WTC11 (cell line): ENCODE results near the gene HOXD10. TPM values are rescaled to one million over a fixed set of nuclear protein-coding genes. Genes with fewer than 3 reads are reported as not detected.

Experiments
- ATAC-seq: fragments of 200-7000 bp; cut with Tn5 transposase; 2 replicates; pipeline ENCODE4 v1.10.0; 2021; ENCODE audit warnings: mild to moderate bottlenecking, moderate library complexity
- CTCF ChIA-PET: fragments of 300-600 bp; sonication (Branson Sonifier 250); formaldehyde crosslinking; loops from one replicate; lab custom pipeline; 2021; ENCODE audit warnings: antibody characterized with exemption; lab: Charles Lee
- POLR2A ChIA-PET: fragments of 350-600 bp; sonication (Branson Sonifier 250); formaldehyde crosslinking; loops from one replicate; lab custom pipeline; 2021; ENCODE audit warnings: antibody characterized with exemption; lab: Charles Lee
- DNase-seq: peaks from one replicate; pipeline ENCODE4 v3.0.0; 2021; ENCODE audit warnings: low spot score
- H3K27ac Mint-ChIP-seq: 2 replicates; pipeline ENCODE4 v1.8.0; 2021; ENCODE audit warnings: mixed read lengths
- H3K27me3 Mint-ChIP-seq: 2 replicates; pipeline ENCODE4 v1.8.0; 2021; ENCODE audit warnings: low read depth, mild to moderate bottlenecking, moderate library complexity, mixed read lengths
- H3K36me3 Mint-ChIP-seq: 2 replicates; pipeline ENCODE4 v1.8.0; 2021; ENCODE audit warnings: mixed read lengths
- H3K4me1 Mint-ChIP-seq: 2 replicates; pipeline ENCODE4 v1.8.0; 2022; ENCODE audit warnings: mixed read lengths
- H3K4me3 Mint-ChIP-seq: 2 replicates; pipeline ENCODE4 v1.8.0; 2021; ENCODE audit warnings: mild to moderate bottlenecking, moderate library complexity, mixed read lengths
- H3K9me3 Mint-ChIP-seq: 2 replicates; pipeline ENCODE4 v1.8.0; 2021; ENCODE audit warnings: mixed read lengths
- FOXP1 ChIP-seq: sonication (generic); formaldehyde crosslinking; IDR thresholded peaks from 2 replicates; pipeline ENCODE4 v1.8.0; 2022; ENCODE audit warnings: missing genetic modification reagents, mild to moderate bottlenecking, moderate library complexity, borderline replicate concordance
- JAZF1 ChIP-seq: fragments of 250-450 bp; sonication (Bioruptor Pico); IDR thresholded peaks from 2 replicates; pipeline ENCODE4 v1.9.0; 2021; ENCODE audit warnings: moderate library complexity, mild to moderate bottlenecking, inconsistent platforms
- KAT7 ChIP-seq: sonication (generic); formaldehyde crosslinking; IDR thresholded peaks from 2 replicates; pipeline ENCODE4 v1.8.1; 2023; ENCODE audit warnings: missing genetic modification reagents, mild to moderate bottlenecking, borderline replicate concordance
- NFYB ChIP-seq: sonication (generic); formaldehyde crosslinking; conservative IDR thresholded peaks from 2 replicates; pipeline ENCODE4 v1.8.0; 2022; ENCODE audit warnings: low read depth, missing genetic modification reagents
- NR3C1 ChIP-seq: sonication (generic); formaldehyde crosslinking; conservative IDR thresholded peaks from 2 replicates; pipeline ENCODE4 v1.8.1; 2023; ENCODE audit warnings: low read depth, mild to moderate bottlenecking, missing genetic modification reagents
- RORB ChIP-seq: fragments of 250-450 bp; sonication (Bioruptor Pico); IDR thresholded peaks from 2 replicates; pipeline ENCODE4 v1.9.0; 2021; ENCODE audit warnings: mild to moderate bottlenecking
- TP53 ChIP-seq: sonication (generic); formaldehyde crosslinking; IDR thresholded peaks from 2 replicates; pipeline ENCODE4 v1.8.1; 2023; ENCODE audit warnings: mild to moderate bottlenecking, missing genetic modification reagents
- ZNF416 ChIP-seq: fragments of 250-450 bp; sonication (Bioruptor Pico); IDR thresholded peaks from 2 replicates; pipeline ENCODE4 v1.9.0; 2021; ENCODE audit warnings: mild to moderate bottlenecking, inconsistent platforms
- total RNA-seq: library from RNA; stranded (reverse); gene quantifications from 3 replicates; pipeline ENCODE4 v1.2.3, GENCODE V29; 2021
- TF ChIP-seq, protein P1 (sequence below): sonication (generic); formaldehyde crosslinking; IDR thresholded peaks from 2 replicates; pipeline ENCODE4 v1.8.0; 2022; ENCODE audit warnings: mild to moderate bottlenecking, missing genetic modification reagents
- TF ChIP-seq, protein P2 (sequence below): sonication (generic); formaldehyde crosslinking; IDR thresholded peaks from 2 replicates; pipeline ENCODE4 v1.8.0; 2022; ENCODE audit warnings: missing genetic modification reagents
- TF ChIP-seq, protein P3 (sequence below): sonication (generic); formaldehyde crosslinking; IDR thresholded peaks from 2 replicates; pipeline ENCODE4 v1.8.1; 2023; ENCODE audit warnings: mild to moderate bottlenecking, missing genetic modification reagents
- TF ChIP-seq, protein P4 (sequence below): sonication (generic); formaldehyde crosslinking; IDR thresholded peaks from 2 replicates; pipeline ENCODE4 v1.8.1; 2023; ENCODE audit warnings: mild to moderate bottlenecking, missing genetic modification reagents, moderate library complexity
- TF ChIP-seq, protein P5 (sequence below): sonication (generic); formaldehyde crosslinking; IDR thresholded peaks from 2 replicates; pipeline ENCODE4 v1.8.0; 2023; ENCODE audit warnings: missing genetic modification reagents, mild to moderate bottlenecking, borderline replicate concordance
- TF ChIP-seq, protein P6 (sequence below): fragments of 250-450 bp; sonication (Bioruptor Pico); conservative IDR thresholded peaks from 2 replicates; pipeline ENCODE4 v1.9.0; 2021; ENCODE audit warnings: mild to moderate bottlenecking
- TF ChIP-seq, protein P7 (sequence below): sonication (generic); formaldehyde crosslinking; conservative IDR thresholded peaks from 2 replicates; pipeline ENCODE4 v1.8.1; 2022; ENCODE audit warnings: mild to moderate bottlenecking, missing genetic modification reagents
- TF ChIP-seq, protein P8 (sequence below): sonication (generic); formaldehyde crosslinking; IDR thresholded peaks from 2 replicates; pipeline ENCODE4 v1.8.0; 2022; ENCODE audit warnings: mild to moderate bottlenecking, missing genetic modification reagents

HOXD10 gene
- total RNA-seq, 1 experiment from 2014 or later, result not detected

DNA sequence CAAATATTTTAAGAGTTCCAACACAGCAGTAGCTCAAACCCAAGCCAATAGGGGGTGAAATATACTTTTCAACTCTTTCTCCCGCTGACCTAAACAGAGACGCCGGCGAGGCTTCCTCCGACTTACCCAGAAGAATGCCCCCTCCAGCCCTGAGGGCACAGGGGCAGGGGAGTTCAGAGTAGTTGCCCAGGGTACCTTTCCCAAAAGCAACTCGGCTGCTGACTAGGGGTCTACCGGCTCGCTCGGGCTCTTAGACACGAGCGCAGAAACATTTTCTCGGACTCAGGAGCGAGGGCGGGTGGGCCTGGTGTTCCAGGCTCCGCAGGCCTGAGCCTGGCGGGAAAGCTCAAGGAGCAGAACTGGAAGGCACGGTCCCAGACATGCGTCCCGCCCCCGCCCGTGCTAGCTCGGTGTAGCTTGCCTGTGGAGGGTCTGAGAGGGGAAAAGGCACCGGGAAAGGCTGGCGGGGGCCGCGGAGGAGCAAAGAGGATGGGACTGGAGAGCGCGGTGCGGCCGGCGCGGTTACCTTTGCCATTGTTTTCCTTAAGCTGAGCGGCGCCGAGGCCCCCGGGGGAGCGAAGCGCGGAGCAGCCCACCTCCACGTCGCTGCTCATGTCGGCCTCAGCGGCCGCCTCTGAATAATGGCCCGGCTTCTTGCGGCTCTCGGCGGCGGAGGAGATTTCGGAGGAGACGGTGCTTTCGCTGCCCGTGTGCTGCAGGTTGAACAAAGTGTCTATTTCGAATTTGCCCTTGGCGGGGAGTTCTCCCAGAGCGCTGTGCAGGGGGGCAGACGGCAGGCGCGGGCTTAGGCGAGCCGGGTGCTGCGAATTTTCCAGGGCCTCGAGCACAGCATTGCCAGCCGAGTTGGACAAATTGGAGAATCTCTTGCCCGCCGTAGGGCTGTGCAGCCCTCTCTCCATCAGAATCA is 33.5 kb upstream of the HOXD10 start:
- no peak overlapping the region for H3K27ac Mint-ChIP-seq
- POLR2A ChIA-PET, result no interaction called here
- DNase-seq (peak; percentile 65), ATAC-seq (peak; percentile 2)
- H3K27me3 Mint-ChIP-seq, result peaks cover 98% of the 10 kb centered on the region
- CTCF ChIA-PET, result interaction anchor here (0.5 to 4.6 kb wide), 5 partner anchors 14 to 1370 kb away, joined by 3 to 56 read pairs (median 3); partner anchors contain the start of gene LNPK
- no peaks in the 10 kb centered on the region for H3K9me3 Mint-ChIP-seq
- H3K4me1 Mint-ChIP-seq, result peaks cover 56% of the 10 kb centered on the region
- H3K4me3 Mint-ChIP-seq, result peak overlapping the region; percentile 46
- TF ChIP-seq, protein P1, sequence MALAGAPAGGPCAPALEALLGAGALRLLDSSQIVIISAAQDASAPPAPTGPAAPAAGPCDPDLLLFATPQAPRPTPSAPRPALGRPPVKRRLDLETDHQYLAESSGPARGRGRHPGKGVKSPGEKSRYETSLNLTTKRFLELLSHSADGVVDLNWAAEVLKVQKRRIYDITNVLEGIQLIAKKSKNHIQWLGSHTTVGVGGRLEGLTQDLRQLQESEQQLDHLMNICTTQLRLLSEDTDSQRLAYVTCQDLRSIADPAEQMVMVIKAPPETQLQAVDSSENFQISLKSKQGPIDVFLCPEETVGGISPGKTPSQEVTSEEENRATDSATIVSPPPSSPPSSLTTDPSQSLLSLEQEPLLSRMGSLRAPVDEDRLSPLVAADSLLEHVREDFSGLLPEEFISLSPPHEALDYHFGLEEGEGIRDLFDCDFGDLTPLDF (CRISPR knock-in tag), result no peak
- TF ChIP-seq, protein P2, sequence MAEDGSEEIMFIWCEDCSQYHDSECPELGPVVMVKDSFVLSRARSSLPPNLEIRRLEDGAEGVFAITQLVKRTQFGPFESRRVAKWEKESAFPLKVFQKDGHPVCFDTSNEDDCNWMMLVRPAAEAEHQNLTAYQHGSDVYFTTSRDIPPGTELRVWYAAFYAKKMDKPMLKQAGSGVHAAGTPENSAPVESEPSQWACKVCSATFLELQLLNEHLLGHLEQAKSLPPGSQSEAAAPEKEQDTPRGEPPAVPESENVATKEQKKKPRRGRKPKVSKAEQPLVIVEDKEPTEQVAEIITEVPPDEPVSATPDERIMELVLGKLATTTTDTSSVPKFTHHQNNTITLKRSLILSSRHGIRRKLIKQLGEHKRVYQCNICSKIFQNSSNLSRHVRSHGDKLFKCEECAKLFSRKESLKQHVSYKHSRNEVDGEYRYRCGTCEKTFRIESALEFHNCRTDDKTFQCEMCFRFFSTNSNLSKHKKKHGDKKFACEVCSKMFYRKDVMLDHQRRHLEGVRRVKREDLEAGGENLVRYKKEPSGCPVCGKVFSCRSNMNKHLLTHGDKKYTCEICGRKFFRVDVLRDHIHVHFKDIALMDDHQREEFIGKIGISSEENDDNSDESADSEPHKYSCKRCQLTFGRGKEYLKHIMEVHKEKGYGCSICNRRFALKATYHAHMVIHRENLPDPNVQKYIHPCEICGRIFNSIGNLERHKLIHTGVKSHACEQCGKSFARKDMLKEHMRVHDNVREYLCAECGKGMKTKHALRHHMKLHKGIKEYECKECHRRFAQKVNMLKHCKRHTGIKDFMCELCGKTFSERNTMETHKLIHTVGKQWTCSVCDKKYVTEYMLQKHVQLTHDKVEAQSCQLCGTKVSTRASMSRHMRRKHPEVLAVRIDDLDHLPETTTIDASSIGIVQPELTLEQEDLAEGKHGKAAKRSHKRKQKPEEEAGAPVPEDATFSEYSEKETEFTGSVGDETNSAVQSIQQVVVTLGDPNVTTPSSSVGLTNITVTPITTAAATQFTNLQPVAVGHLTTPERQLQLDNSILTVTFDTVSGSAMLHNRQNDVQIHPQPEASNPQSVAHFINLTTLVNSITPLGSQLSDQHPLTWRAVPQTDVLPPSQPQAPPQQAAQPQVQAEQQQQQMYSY (CRISPR knock-in tag), result peak; percentile 43; the same call in 1 of the 2 replicates
- H3K36me3 Mint-ChIP-seq, result peaks cover 3% of the 10 kb centered on the region; the same call in 1 of the 2 replicates

DNA sequence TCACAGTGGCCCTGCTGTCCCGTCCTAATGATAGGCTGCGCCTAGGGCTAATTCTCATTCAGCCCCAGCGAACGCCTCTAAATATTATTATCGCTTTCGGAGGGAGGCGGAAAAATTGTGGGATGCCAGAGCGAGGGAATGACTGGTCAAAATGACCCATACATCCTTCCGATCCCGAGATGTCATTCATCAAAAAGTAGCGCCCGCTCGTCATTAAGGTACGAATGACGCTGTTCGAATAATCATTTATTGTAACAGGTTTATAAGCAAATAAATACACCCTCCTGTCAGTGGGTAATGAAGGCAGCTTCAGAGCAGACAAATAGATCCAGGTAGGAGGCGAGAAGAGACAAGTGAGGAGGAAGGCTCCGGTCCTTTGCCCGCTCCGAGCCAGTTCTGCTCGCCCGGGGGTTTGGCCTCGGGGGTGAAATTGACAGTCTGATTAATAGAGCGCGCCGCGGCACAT is 32.7 kb upstream of the HOXD10 start, which contains the start of gene EVX2:
EVX2 (minus strand) TSS at position 167 of the 466 bp plus-strand sequence. CDS start 186 bp downstream, outside the sequence.
- Mint-ChIP-seq H3K4me3 (peak within 1 kb of the TSS; percentile 53), H3K36me3 (peaks cover 3% of the 10 kb centered on the region; the same call in 1 of the 2 replicates), H3K27ac (no peak within 1 kb of the TSS), H3K27me3 (peaks cover 98% of the 10 kb centered on the region), H3K4me1 (peaks cover 56% of the 10 kb centered on the region), H3K9me3 (no peaks in the 10 kb centered on the region)
- ChIA-PET CTCF (interaction anchor here (0.5 to 1.6 kb wide), 3 partner anchors 82 to 1369 kb away, joined by 3 to 4 read pairs (median 3); partner anchors contain the start of gene LNPK), POLR2A (no interaction called here)
- ATAC-seq, result no peak
- no peak for DNase-seq
- TF ChIP-seq, protein P3, sequence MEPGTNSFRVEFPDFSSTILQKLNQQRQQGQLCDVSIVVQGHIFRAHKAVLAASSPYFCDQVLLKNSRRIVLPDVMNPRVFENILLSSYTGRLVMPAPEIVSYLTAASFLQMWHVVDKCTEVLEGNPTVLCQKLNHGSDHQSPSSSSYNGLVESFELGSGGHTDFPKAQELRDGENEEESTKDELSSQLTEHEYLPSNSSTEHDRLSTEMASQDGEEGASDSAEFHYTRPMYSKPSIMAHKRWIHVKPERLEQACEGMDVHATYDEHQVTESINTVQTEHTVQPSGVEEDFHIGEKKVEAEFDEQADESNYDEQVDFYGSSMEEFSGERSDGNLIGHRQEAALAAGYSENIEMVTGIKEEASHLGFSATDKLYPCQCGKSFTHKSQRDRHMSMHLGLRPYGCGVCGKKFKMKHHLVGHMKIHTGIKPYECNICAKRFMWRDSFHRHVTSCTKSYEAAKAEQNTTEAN, result no peak
- TF ChIP-seq, protein P4, sequence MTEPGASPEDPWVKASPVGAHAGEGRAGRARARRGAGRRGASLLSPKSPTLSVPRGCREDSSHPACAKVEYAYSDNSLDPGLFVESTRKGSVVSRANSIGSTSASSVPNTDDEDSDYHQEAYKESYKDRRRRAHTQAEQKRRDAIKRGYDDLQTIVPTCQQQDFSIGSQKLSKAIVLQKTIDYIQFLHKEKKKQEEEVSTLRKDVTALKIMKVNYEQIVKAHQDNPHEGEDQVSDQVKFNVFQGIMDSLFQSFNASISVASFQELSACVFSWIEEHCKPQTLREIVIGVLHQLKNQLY (CRISPR knock-in tag), result no peak
- no peak for TF ChIP-seq FOXP1
- TF ChIP-seq ZNF416 (CRISPR knock-in tag), result no peak
- no peak for TF ChIP-seq JAZF1
- TF ChIP-seq, protein P5, sequence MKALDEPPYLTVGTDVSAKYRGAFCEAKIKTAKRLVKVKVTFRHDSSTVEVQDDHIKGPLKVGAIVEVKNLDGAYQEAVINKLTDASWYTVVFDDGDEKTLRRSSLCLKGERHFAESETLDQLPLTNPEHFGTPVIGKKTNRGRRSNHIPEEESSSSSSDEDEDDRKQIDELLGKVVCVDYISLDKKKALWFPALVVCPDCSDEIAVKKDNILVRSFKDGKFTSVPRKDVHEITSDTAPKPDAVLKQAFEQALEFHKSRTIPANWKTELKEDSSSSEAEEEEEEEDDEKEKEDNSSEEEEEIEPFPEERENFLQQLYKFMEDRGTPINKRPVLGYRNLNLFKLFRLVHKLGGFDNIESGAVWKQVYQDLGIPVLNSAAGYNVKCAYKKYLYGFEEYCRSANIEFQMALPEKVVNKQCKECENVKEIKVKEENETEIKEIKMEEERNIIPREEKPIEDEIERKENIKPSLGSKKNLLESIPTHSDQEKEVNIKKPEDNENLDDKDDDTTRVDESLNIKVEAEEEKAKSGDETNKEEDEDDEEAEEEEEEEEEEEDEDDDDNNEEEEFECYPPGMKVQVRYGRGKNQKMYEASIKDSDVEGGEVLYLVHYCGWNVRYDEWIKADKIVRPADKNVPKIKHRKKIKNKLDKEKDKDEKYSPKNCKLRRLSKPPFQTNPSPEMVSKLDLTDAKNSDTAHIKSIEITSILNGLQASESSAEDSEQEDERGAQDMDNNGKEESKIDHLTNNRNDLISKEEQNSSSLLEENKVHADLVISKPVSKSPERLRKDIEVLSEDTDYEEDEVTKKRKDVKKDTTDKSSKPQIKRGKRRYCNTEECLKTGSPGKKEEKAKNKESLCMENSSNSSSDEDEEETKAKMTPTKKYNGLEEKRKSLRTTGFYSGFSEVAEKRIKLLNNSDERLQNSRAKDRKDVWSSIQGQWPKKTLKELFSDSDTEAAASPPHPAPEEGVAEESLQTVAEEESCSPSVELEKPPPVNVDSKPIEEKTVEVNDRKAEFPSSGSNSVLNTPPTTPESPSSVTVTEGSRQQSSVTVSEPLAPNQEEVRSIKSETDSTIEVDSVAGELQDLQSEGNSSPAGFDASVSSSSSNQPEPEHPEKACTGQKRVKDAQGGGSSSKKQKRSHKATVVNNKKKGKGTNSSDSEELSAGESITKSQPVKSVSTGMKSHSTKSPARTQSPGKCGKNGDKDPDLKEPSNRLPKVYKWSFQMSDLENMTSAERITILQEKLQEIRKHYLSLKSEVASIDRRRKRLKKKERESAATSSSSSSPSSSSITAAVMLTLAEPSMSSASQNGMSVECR (CRISPR knock-in tag), result no peak
- TF ChIP-seq, protein P6, sequence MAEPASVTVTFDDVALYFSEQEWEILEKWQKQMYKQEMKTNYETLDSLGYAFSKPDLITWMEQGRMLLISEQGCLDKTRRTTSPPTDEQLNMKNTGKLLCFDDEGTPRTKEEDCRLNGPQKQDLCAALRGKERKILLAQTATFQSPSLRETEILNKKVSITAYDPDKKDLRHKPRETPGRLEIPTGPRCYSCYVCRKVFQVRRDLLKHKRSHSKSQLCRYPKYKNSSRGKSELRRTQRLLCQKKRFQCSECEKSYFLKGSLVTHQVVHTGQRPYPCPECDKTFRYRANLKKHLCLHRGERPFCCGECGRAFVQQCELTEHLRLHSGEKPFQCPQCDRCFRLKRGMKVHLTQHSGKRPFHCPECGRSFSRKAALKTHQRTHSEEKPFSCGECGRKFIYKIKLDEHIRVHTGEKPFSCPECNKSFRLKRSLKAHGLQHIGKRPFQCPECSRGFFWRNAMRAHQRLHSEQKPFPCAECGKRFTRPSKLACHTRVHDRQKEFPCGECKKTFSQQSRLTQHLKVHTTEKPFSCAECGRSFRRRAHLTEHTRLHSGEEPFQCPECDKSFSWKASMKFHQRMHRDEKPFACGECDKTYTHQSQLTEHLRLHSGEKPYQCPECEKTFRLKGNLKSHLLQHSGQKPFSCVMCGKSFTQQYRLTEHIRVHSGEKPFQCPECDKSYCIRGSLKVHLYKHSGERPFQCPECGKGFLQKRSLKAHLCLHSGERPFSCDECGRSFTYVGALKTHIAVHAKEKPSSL (CRISPR knock-in tag), result no peak
- no peak for TF ChIP-seq RORB (CRISPR knock-in tag)
- TF ChIP-seq TP53, result no peak
- no peak for TF ChIP-seq NFYB
- TF ChIP-seq, protein P7, sequence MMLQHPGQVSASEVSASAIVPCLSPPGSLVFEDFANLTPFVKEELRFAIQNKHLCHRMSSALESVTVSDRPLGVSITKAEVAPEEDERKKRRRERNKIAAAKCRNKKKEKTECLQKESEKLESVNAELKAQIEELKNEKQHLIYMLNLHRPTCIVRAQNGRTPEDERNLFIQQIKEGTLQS, result no peak
- no peak for TF ChIP-seq KAT7
- no peak for TF ChIP-seq NR3C1 (CRISPR knock-in tag)
- TF ChIP-seq, protein P8, sequence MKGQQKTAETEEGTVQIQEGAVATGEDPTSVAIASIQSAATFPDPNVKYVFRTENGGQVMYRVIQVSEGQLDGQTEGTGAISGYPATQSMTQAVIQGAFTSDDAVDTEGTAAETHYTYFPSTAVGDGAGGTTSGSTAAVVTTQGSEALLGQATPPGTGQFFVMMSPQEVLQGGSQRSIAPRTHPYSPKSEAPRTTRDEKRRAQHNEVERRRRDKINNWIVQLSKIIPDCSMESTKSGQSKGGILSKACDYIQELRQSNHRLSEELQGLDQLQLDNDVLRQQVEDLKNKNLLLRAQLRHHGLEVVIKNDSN (CRISPR knock-in tag), result no peak
